Naive thymus-derived CD8-positive, alpha-beta T cell (primary cell): ENCODE results near the gene RIMS4. TPM values are rescaled to one million over a fixed set of nuclear protein-coding genes. Genes with fewer than 3 reads are reported as not detected.

Experiments
- ATAC-seq, 2 donors: fragments of 150-1000 bp; cut with Tn5 transposase in 1 of 2; sonication (Bioruptor Pico), chemical (Tn5 transposase) in 1 of 2; 1 replicate in 1 of 2; 2 replicates in 1 of 2; pipeline ENCODE4 v1.10.0; 2021; ENCODE audit warnings: mild to moderate bottlenecking in 2 of 2, moderate library complexity in 2 of 2
- POLR2A ChIA-PET: fragments of 350-600 bp; sonication (Branson Sonifier 250); formaldehyde crosslinking; loops from one replicate; lab custom pipeline; 2021; ENCODE audit warnings: antibody characterized with exemption; lab: Charles Lee
- DNase-seq, 10 donors: peaks; one replicate each; pipeline versions ENCODE4 v3.0.0 to v3.0.0-alpha.2; 2020 to 2022
- H3K27ac Mint-ChIP-seq, 10 donors: one replicate each; pipeline ENCODE4 v1.8.0; 2020 to 2022; ENCODE audit warnings: mild to moderate bottlenecking in 10 of 10, mixed read lengths in 10 of 10, moderate library complexity in 4 of 10, inconsistent platforms in 1 of 10
- H3K27me3 Mint-ChIP-seq, 5 donors: one replicate each; pipeline ENCODE4 v1.8.0; 2021 to 2022; ENCODE audit warnings: mixed read lengths in 5 of 5
- H3K36me3 Mint-ChIP-seq, 3 donors: one replicate each; pipeline ENCODE4 v1.8.0; 2020 to 2022; ENCODE audit warnings: mixed read lengths in 3 of 3, mild to moderate bottlenecking in 2 of 3, inconsistent platforms in 1 of 3
- H3K4me1 Mint-ChIP-seq, 4 donors: one replicate each; pipeline ENCODE4 v1.8.0; 2021 to 2022; ENCODE audit warnings: mixed read lengths in 4 of 4
- H3K4me3 Mint-ChIP-seq, 10 donors: one replicate each; pipeline ENCODE4 v1.8.0; 2020 to 2022; ENCODE audit warnings: mild to moderate bottlenecking in 10 of 10, mixed read lengths in 10 of 10, moderate library complexity in 6 of 10, inconsistent platforms in 1 of 10
- H3K9me3 Mint-ChIP-seq, 9 donors: one replicate each; pipeline ENCODE4 v1.8.0; 2020 to 2022; ENCODE audit warnings: mixed read lengths in 9 of 9, mild to moderate bottlenecking in 3 of 9, inconsistent platforms in 1 of 9, moderate library complexity in 1 of 9
- polyA plus RNA-seq, 3 donors: library from polyadenylated mRNA; unstranded; fragments of 300-500 nt; fragmentation: Illumina TruSeq; gene quantifications; one replicate each; pipeline ENCODE4 v1.2.3, GENCODE V29; 2021
- total RNA-seq, 8 experiments: library from RNA in 2 of 8; stranded (reverse) in 2 of 8; gene quantifications; one replicate each; pipeline ENCODE4 v1.2.3 and lab custom pipeline; 2021 to 2026

Gene RIMS4
- total and polyA plus RNA-seq, 5 experiments from 2014 or later = not detected

DNA sequence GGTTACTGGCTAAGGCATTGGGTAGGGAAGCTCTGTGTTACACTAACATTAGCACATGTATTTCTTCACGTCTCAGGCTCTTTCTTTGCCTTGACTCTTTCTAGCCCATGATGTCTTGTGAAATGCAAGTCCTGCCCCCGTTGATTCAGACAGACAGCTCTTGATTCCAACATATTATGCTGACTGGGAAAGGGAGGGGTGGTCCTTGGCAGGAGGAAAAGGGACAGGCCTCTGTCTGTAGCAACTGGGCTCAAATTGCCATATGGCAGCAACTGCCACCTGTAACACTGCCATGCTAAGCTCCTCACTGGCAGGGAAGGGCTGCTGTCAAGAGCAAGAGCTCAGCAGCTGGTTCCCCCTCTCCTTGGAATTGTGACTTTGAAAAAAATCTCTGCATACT lies 70.4 kb downstream of the RIMS4 start:
- no peak for DNase-seq
- peaks cover 0 to 11% (median 1%) of the 10 kb centered on the region in 5 donors for H3K27me3 Mint-ChIP-seq
- POLR2A ChIA-PET = no interaction called here
- ATAC-seq = no peak
- no peak overlapping the region for H3K4me3 Mint-ChIP-seq
- H3K27ac Mint-ChIP-seq = peak overlapping the region in 1 of 10 donors; percentile 22
- H3K4me1 Mint-ChIP-seq = peaks cover 9 to 16% (median 13%) of the 10 kb centered on the region in 4 donors
- H3K36me3 Mint-ChIP-seq = peaks cover 0 to 4% (median 0%) of the 10 kb centered on the region in 3 donors
- peaks cover 0 to 8% (median 0%) of the 10 kb centered on the region in 9 donors for H3K9me3 Mint-ChIP-seq

DNA sequence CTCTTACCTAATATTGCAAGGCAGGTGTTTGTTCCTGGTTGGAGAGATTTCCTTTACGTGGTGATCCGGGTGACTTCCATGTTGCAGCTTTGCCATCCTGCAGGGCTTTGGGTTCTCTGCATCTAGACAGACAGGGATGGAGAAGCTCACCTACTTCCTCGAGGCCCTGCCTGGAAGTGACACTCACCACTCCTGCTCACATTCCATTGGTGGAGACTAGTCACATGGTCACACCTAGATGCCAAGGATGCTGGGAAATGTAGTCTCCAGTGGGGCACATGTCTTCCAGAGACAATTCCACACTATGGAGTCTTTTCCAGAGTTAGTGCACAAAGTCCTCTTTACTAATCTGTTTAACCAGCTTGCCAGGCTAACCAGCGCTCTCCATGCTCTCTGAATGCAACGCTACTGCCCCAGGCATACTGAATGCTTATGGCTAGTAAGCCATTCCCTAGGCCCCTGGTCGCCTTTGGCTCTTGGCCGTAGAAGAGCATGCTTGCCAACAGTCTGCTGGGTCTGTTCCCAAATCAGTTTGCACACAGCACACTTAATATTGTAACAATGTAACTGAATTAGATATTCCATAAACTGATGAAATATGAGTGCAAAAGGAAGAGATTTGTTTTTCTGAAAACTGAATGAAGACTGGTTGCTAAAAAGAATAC lies 71.4 kb downstream of the RIMS4 start:
- H3K9me3 Mint-ChIP-seq = peaks cover 0 to 8% (median 0%) of the 10 kb centered on the region in 9 donors
- peak in 6 of 10 donors; percentile 14 to 44 (median 28) for DNase-seq
- H3K27ac Mint-ChIP-seq = no peak overlapping the region
- H3K4me3 Mint-ChIP-seq = no peak overlapping the region
- peaks cover 9 to 16% (median 12%) of the 10 kb centered on the region in 4 donors for H3K4me1 Mint-ChIP-seq
- ATAC-seq = peak; percentile 63 to 67
- POLR2A ChIA-PET = no interaction called here
- peaks cover 0 to 5% (median 0%) of the 10 kb centered on the region in 5 donors for H3K27me3 Mint-ChIP-seq
- H3K36me3 Mint-ChIP-seq = peaks cover 0 to 4% (median 0%) of the 10 kb centered on the region in 3 donors

DNA sequence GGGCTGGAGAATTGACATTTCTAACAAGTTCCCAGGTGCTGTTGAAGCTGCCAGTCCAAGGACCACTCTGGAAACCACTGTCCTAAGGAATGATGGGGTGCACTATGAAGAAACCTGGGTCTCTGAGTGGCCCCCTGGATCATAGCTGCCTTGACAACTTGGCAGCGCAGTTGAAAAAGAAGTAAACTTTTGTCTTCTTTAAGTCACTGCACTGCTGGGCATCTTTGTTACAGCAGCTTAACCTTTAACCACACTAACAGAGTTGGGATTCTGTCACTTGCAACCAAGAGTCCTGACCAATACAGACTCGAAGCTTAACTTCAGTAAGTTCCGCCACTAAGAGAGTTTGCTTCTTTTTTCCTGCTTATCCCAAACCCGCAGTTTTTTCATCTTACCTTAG lies 73.2 kb downstream of the RIMS4 start:
- peak overlapping the region in 2 of 10 donors; percentile 46 to 61 for H3K27ac Mint-ChIP-seq
- peak overlapping the region in 2 of 10 donors; percentile 9 to 55 for H3K4me3 Mint-ChIP-seq
- ATAC-seq = no peak
- peaks cover 11 to 19% (median 15%) of the 10 kb centered on the region in 4 donors for H3K4me1 Mint-ChIP-seq
- DNase-seq = no peak
- peaks cover 0 to 4% (median 0%) of the 10 kb centered on the region in 5 donors for H3K27me3 Mint-ChIP-seq
- peaks cover 0 to 4% (median 0%) of the 10 kb centered on the region in 3 donors for H3K36me3 Mint-ChIP-seq
- H3K9me3 Mint-ChIP-seq = peaks cover 0 to 8% (median 0%) of the 10 kb centered on the region in 9 donors
- POLR2A ChIA-PET = no interaction called here

DNA sequence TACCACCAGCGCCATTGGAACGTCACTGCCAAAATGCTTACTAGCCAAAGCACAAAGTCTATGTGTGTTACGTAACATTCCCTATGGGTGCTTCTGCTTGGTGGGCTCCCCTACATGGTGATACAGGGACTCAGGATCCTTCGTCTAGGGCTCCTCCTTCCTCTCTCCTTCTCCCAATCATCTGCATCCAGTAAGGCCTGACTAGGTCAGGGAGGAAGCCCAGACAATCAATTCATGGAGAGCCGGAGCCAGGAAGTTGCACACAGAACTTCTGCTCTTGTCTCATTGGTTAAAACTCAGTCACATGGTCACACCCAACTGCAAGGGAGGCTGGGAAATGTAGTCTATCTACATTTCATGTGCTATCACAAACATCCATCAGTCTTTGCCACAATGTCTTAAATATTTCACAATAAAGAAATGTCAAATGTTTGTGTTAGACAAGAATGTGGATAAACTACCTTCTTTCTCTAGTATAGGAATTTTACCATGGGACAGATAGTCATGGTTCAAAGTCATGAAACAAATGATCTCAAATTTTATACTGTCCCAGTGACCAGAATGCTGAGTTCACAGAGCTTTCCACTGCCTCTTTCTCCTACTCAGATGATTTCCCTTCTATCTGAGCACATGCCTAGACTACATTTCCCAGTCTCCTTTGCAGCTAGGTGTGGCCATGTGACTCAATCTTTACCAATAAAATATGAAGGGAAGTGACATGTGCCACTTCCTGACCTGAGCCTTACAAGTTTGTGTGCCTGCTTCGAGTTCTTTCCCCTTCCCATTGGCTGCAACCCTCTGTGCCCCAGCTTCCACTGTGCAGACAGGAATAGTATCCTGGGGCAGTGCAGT lies 74.0 kb downstream of the RIMS4 start:
- peak in 6 of 10 donors; percentile 15 to 49 (median 24) for DNase-seq
- Mint-ChIP-seq H3K27me3 (no peaks in the 10 kb centered on the region), H3K4me1 (peaks cover 11 to 19% (median 15%) of the 10 kb centered on the region in 4 donors), H3K36me3 (peaks cover 0 to 4% (median 0%) of the 10 kb centered on the region in 3 donors), H3K9me3 (peaks cover 0 to 8% (median 0%) of the 10 kb centered on the region in 9 donors), H3K27ac (peak overlapping the region in 9 of 10 donors; percentile 20 to 91 (median 81)), H3K4me3 (peak overlapping the region; percentile 55 to 81 (median 63))
- POLR2A ChIA-PET = no interaction called here
- peak; percentile 70 to 83 for ATAC-seq

DNA sequence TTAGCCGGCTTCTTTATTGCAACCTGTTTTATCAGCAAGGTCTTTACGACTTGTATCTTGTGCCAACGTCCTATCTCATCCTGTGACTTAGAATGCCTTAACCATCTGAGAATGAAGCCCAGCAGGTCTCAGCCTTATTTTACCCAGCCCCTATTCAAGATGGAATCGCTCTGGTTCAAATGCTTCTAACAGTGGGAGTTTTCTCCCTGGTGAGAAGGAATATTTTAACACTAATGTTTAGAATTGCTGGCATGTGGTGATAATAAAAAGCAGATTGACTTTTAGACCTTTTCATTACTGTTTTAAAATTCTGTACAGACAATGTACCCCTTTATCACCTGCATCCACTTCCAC lies 74.6 kb downstream of the RIMS4 start:
- peaks cover 11 to 19% (median 15%) of the 10 kb centered on the region in 4 donors for H3K4me1 Mint-ChIP-seq
- POLR2A ChIA-PET = no interaction called here
- peak overlapping the region in 4 of 10 donors; percentile 41 to 84 (median 63) for H3K27ac Mint-ChIP-seq
- H3K4me3 Mint-ChIP-seq = peak overlapping the region in 6 of 10 donors; percentile 55 to 81 (median 70)
- H3K9me3 Mint-ChIP-seq = peaks cover 0 to 8% (median 0%) of the 10 kb centered on the region in 9 donors
- DNase-seq (no peak), ATAC-seq (no peak)
- H3K27me3 Mint-ChIP-seq = no peaks in the 10 kb centered on the region
- peaks cover 0 to 4% (median 0%) of the 10 kb centered on the region in 3 donors for H3K36me3 Mint-ChIP-seq

DNA sequence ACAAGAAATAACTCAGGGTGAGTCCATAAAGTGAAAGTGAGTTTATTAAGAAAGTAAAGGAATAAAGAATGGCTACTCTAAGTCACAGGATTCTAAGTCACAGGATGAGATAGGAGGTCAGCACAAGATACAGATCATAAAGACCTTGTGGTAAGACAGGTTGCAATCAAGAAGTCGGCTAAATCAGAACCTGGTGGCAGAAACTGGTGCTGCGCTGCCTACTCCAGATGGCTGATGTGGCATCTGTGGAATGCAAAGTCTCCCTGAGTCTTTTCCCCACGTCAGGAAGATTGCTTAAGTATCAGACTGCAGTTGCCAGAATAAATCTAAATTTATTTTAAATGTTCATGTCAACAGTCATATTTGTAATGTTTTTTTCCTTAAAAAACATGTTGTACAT lies 75.4 kb downstream of the RIMS4 start:
- H3K4me3 Mint-ChIP-seq = no peak overlapping the region
- ATAC-seq (no peak), DNase-seq (no peak)
- H3K9me3 Mint-ChIP-seq = peaks cover 0 to 8% (median 0%) of the 10 kb centered on the region in 9 donors
- H3K27me3 Mint-ChIP-seq = no peaks in the 10 kb centered on the region
- H3K4me1 Mint-ChIP-seq = peaks cover 11 to 19% (median 15%) of the 10 kb centered on the region in 4 donors
- POLR2A ChIA-PET = no interaction called here
- H3K36me3 Mint-ChIP-seq = peaks cover 0 to 4% (median 0%) of the 10 kb centered on the region in 3 donors
- no peak overlapping the region for H3K27ac Mint-ChIP-seq

DNA sequence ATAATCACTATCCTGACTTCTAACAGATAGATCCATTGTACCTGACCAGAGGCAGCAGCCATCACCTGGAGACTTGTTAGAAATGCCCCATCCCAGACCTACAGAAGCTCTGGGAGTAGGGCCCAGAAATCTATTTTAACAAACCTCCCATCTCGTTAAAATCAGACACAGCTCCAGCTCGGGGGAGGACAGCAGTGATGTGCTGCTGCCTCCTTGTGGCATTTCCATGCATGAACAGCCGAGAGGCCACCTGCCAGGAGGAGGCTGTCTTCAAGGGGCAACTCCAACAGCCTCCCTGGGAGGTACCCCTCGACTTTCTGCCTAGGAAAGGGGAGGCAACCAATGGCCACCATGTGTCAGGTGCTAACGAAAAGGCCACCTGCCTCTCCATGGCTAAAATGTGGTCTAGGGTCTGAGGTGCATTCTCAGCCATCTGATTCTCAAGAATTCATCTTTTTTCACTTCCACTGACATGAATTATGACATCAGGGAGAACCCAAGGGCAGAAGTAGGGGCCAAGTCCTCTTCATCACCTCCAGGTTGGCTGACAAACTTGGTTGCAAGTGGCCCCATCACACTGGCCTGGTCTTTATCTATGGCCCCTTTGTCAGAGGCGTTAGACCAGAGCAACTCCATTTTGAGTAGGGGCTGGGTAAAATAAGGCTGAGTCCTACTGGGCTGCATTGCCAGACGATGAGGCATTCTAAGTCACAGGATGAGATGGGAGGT lies 76.8 kb downstream of the RIMS4 start:
- DNase-seq (peak; percentile 37 to 76 (median 58)), ATAC-seq (peak; percentile 79 to 88)
- Mint-ChIP-seq H3K27me3 (no peaks in the 10 kb centered on the region), H3K4me3 (no peak overlapping the region), H3K4me1 (peaks cover 11 to 17% (median 14%) of the 10 kb centered on the region in 4 donors), H3K36me3 (peaks cover 0 to 2% (median 0%) of the 10 kb centered on the region in 3 donors), H3K9me3 (peaks cover 0 to 8% (median 0%) of the 10 kb centered on the region in 9 donors), H3K27ac (peak overlapping the region in 5 of 10 donors; percentile 40 to 72 (median 63))
- POLR2A ChIA-PET = no interaction called here

DNA sequence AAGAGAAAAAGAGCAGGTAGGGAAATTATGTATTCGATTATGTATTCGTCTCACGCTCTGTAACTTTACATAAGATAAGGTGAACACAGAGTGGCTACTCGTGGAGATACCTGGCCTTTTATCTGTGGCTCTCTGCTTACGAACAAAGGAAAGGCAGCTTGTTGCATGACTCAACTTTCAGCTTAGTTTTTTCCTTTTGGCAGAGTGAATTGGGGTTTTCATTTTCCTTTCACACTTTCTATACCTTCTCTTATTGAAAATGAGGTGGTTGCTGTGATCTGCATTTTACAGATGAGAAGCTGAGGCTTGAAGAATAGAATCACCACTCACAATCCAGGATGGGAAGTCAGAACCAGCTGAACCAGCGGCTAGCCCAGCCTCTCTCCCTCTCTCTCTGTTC lies 78.0 kb downstream of the RIMS4 start:
- Mint-ChIP-seq H3K27ac (peak overlapping the region in 1 of 10 donors; percentile 65), H3K36me3 (peaks cover 0 to 1% (median 0%) of the 10 kb centered on the region in 3 donors), H3K9me3 (peaks cover 0 to 8% (median 0%) of the 10 kb centered on the region in 9 donors), H3K27me3 (no peaks in the 10 kb centered on the region), H3K4me1 (peaks cover 11 to 17% (median 13%) of the 10 kb centered on the region in 4 donors), H3K4me3 (no peak overlapping the region)
- ATAC-seq (no peak), DNase-seq (no peak)
- POLR2A ChIA-PET = interaction anchor here (1.3 kb wide), 1 partner anchor 48 kb away, joined by 3 read pairs; no protein-coding TSS in a partner anchor

DNA sequence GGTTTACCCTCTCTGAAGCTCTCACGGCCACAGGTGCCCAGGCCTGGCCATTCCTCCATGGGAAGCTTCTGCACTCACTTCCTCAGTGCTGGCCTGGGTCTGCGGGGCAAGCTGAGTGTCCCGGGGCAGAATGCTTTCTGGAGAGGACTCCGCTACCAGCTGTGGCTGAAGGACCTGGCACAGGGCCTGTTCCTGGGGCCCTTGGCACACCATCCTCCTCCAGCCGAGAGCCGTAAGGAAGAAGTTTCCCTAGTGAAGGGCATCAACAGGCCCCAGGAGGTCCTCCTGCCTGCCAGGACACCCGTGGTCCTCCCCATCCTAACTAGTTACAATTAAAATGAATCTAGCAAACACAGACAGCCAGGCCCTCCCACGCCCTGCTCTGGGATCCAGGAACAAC lies 78.7 kb downstream of the RIMS4 start:
- POLR2A ChIA-PET = interaction anchor here (0.6 to 1.3 kb wide), 2 partner anchors 47 to 1273 kb away, joined by 3 read pairs; no protein-coding TSS in a partner anchor
- Mint-ChIP-seq H3K27me3 (no peaks in the 10 kb centered on the region), H3K4me3 (no peak overlapping the region), H3K27ac (no peak overlapping the region), H3K36me3 (peaks cover 0 to 1% (median 0%) of the 10 kb centered on the region in 3 donors), H3K9me3 (peaks cover 0 to 6% (median 0%) of the 10 kb centered on the region in 9 donors), H3K4me1 (peaks cover 8 to 13% (median 11%) of the 10 kb centered on the region in 4 donors)
- DNase-seq (no peak), ATAC-seq (no peak)

DNA sequence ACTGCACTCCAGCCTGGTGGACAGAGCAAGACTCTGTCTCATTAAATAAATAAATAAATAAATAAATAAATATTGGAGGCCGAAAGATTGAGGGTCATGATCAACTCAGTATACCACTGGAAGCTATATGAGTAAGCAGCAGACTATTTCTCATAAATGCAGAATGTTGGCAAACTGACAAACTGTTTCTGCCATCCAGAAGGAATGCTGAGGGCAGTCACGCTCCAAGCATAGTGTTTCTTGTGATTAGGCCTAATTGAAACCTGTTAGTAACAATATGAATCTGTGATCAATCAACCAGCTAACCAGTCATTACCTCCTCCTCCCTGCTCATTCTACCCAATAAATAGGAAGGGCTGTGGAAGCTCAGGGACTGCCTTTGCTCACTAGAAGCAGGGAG lies 79.9 kb downstream of the RIMS4 start:
- H3K27ac Mint-ChIP-seq = no peak overlapping the region
- DNase-seq (no peak), ATAC-seq (no peak)
- H3K4me3 Mint-ChIP-seq = no peak overlapping the region
- POLR2A ChIA-PET = no interaction called here
- peaks cover 0 to 5% (median 3%) of the 10 kb centered on the region in 4 donors for H3K4me1 Mint-ChIP-seq
- H3K27me3 Mint-ChIP-seq = peaks cover 0 to 2% (median 0%) of the 10 kb centered on the region in 5 donors
- no peaks in the 10 kb centered on the region for H3K9me3 Mint-ChIP-seq
- H3K36me3 Mint-ChIP-seq = no peaks in the 10 kb centered on the region

DNA sequence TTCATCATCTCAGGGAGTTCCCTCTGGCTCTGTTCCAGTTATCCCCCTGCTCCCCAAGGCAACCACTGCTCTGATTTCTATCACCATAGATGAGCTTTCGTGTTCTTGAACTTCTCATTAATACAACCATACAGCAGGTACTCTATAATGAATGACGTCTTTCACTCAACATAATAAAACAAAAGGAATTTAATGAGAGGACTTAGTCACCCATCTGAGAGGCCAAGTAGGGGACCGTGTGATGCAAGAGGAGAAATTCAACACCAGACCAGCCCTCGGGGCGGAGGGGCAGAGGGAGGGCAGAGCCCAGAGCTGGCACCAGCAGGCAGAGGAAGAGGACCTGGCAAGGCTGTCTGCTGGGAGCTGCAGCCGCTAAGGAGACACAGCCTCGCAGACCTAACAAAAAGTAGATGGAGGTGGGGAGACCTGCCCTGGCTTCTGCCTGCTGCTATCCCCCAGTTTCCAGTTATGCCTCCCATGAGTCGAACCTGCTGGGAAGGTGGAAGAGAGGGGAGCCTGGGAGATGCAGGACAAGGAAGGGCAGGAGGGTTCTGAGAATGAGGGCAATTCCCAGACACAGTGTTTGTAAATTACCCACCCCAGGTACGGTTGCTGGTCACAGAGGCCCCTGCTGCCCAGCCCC lies 81.4 kb downstream of the RIMS4 start:
- H3K36me3 Mint-ChIP-seq = no peaks in the 10 kb centered on the region
- no peak for DNase-seq
- no peaks in the 10 kb centered on the region for H3K9me3 Mint-ChIP-seq
- H3K27ac Mint-ChIP-seq = no peak overlapping the region
- peaks cover 0 to 5% (median 3%) of the 10 kb centered on the region in 4 donors for H3K4me1 Mint-ChIP-seq
- POLR2A ChIA-PET = interaction anchor here (0.6 kb wide), 1 partner anchor 37 kb away, joined by 3 read pairs; no protein-coding TSS in a partner anchor
- ATAC-seq = no peak
- H3K27me3 Mint-ChIP-seq = peaks cover 0 to 2% (median 0%) of the 10 kb centered on the region in 5 donors
- no peak overlapping the region for H3K4me3 Mint-ChIP-seq
